HG03159 (cell line): Measurements from ENCODE around the gene RNGTT.
"Not testable (repeated sequence)": the region's sequence is repeated elsewhere in the genome, so short reads cannot be mapped to it uniquely, and the experiment has no call there.

Source experiments
- ATAC-seq: cut with Tn5 transposase; IDR thresholded peaks from one replicate; pipeline ENCODE4 v1.9.1; 2021; ENCODE audit warnings: mild to moderate bottlenecking, moderate library complexity; ENCODE audit not compliant: unreplicated experiment

Gene RNGTT

DNA sequence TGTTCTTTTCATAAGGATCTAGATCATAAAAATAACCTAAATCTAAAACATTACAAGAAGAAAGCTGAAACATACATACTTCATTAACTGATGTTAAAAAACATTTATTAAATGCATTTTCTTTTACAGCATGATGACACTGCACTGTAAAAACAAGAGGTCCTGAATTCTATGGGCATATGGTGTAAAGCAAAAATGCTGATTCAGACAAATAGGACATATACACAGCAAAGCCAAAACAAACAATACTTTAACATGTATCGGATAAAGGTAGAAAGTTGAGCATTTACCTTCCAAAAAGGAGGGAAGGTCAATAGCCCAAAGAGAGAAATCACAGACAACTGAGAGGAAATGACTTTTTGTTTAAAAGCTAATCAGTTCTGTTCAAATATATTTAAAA lies 221.5 kb downstream of the RNGTT start:
- ATAC-seq = no peak

DNA sequence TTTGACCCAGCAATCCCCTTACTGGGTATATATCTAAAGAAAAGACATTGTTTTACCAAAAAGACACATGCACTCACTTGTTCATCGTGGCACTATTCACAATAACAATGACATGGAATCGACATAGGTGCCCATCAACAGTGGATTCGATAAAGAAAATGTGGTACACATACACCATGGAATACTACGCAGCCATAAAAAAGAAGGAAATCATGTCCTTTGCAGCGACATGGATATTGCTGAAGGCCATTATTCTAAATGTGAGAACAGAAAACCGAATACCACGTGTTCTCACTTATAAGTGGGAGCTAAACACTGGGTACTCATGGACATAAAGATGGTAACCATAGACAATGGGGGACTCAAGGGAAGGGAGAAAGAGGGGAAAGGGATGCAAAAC lies 222.3 kb downstream of the RNGTT start:
- no peak for ATAC-seq

DNA sequence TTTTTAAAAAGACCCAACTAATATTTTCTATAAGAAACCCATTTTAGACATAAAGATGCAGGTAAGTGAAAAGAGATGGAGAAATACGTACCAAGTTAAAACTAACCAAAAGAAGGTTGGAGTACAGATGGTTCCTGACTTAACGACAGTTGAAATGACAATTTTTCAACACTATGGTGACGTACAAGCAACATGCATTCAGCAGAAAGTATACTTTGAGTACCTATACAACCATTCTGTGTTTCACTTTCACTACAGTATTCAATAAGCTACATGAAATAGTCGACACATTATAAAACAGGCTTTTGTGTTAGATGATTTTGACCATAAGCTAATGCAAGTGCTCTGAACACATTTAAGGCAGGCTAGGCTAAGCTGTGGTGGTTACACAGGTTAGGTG lies 228.9 kb downstream of the RNGTT start:
- ATAC-seq = no peak

DNA sequence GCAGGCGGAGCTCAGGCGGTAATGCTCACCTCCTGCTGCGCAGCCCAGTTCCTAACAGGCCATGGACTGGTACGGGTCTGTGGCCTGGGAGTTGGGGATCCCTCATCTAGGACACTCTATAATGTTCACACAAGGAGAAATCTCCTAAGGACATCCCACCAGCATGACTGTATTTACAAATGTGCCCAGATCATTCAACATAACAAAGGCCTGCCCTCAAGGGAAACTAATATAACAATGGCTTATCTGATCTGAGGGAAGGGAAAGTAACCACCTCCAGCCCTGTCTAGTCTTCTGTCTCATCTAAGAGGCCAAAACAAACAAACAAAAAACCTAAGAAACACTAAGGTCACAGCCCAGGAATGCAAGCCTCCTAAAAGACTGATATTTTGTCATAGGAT lies 232.8 kb downstream of the RNGTT start:
- no peak for ATAC-seq

DNA sequence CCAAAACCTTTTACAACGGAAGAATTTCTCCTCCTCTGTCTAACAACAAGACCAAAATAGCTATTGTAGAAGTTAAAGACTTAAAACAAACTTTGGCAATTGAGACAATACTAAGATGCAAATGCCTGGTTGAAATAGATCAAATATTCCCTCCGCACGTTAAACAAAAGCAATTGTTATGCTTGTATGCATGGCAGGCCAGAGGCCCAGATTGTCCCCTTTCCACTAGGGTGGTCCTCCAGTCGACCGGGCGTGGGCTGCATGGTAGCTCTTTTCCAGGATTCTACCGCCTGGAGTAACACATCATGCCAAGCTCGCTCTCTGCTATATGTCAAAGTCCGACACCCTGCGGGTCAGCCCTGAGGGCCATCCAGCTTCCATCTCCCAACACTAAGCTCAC lies 234.7 kb downstream of the RNGTT start:
- ATAC-seq = no peak

DNA sequence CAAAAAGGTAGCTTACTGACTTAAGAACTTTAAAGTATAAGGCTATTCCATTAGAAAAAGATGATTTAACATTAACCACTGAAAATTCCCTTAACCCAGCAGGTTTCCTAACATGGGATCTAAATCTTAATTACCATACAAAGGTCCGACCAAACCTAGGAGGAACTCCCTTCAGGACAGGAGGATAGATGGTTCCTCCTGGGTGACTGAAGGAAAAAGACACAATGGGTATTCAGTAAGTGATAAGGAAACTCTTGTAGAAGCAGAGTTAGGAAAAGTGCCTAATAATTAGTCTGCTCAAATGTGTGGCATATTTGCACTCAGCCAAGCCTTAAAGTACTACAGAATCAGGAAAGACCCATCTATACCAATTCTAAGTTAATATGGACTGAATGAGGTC lies 237.0 kb downstream of the RNGTT start:
- not testable (repeated sequence) for ATAC-seq

DNA sequence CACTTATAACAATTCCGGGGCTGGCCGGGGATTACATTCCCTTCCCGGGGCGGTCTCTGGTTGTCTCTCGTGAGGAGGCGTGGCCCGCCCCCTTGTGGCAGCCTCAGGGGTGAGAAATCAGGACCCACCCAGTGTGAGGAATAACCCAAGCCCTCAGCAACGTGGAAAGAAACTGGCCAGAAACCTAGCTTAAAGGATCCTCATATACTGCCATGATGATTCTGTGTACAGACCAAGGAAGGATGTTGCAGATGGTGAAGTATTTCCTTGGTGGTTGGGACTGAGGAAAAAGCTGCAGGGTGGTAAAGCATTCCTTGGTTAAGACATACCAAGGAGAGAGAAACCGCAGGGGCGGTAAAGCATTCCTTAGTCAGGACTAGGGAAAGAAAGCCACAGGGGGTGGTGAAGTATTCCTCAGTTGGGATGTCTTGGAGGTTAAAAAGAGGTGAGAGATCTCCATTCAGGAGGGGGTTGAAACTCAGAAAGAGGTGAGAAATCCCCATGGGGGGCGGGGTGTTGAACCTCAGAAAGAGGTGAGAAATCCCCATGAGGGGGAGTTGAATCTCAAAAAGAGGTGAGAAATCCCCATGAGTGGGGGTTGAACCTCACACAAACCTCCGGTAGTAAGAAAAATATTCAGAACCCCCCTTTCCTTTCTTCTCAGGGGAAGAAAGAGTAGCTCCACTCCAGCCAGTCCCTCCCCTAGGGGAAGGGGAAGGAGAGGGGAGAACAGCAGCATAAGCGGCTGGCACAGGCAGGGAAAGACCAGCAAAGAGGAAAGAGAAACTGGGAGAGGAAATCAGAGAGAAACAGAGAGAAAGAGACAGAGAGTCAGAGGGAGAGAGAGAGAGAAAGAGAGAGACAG lies 238.1 kb downstream of the RNGTT start:
- no peak for ATAC-seq

DNA sequence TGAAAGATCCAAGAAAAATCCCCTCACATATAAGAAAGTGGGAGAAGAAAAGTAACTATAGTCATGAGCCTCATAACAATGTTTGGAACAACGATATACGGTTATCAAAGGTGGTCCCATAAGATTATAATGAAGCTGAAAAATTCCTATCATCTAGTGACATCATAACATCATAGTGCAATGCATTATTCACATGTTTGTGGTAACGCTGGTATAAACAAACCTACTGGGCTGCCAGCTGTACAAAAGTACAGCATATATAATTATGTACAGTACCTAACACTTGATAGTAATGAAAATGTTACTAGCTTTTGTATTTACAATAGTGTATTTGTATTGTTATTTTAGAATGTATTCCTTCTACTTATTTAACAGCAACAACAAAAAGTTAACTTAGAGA lies 240.7 kb downstream of the RNGTT start:
- ATAC-seq = no peak

DNA sequence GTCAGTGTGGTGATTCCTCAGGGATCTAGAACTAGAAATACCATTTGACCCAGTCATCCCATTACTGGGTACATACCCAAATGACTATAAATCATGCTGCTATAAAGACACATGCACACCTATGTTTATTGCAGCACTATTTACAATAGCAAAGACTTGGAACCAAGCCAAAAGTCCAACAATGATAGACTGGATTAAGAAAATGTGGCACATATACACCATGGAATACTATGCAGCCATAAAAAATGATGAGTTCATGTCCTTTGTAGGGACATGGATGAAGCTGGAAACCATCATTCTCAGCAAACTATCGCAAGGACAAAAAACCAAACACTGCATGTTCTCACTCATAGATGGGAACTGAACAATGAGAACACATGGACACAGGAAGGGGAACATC lies 247.0 kb downstream of the RNGTT start:
- not testable (repeated sequence) for ATAC-seq

DNA sequence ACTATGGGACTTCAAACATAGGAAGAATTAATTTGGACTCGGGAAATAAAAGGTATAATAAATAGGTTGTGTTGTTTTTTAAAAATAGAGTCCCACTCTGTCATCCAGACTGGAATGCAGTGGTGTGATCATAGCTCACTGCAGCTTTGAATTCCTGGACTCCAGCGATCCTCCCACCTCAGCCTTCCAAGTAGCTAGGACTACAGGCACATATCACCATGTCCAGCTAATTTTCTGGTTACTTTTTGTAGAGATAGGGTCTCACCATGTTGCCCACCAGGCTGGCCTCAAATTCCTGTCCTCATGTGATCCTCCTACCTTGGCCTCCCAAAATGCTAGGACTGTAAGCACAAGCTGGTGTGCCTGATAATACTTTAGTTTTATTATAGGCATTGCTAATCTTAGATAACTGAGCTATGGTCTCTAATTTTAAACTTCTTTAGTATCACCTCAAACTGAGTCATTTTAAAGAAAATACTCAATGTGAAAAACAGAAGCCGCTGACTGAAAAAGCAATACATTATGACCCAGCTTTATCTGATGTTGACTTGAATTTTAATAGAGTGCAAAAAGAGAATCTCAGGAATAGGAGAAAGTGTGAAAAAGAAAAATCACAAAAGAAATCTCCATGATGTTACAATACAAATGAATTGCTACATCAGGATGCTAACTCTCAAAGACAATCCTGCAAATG lies 251.0 kb downstream of the RNGTT start:
- ATAC-seq = no peak

DNA sequence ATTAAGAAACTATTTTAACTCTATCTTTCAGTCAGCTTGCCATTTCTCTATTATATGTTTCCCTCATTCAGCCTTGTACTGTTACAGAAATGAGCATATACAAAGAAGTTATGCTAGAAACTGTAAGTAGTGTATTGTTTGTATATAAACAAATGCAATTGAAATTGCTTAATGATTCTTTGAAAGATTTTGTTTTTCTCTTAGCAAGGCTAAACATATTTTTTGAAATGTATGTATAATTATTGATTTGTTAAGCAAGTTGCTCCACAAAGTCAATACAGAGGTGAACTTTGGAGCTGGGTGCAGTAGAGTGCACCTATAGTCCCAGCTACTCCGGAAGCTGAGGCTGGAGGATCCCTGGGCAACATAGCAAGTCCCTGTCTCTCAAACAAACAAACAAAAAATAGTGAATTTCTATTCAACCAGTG lies 253.6 kb downstream of the RNGTT start:
- ATAC-seq = no peak

DNA sequence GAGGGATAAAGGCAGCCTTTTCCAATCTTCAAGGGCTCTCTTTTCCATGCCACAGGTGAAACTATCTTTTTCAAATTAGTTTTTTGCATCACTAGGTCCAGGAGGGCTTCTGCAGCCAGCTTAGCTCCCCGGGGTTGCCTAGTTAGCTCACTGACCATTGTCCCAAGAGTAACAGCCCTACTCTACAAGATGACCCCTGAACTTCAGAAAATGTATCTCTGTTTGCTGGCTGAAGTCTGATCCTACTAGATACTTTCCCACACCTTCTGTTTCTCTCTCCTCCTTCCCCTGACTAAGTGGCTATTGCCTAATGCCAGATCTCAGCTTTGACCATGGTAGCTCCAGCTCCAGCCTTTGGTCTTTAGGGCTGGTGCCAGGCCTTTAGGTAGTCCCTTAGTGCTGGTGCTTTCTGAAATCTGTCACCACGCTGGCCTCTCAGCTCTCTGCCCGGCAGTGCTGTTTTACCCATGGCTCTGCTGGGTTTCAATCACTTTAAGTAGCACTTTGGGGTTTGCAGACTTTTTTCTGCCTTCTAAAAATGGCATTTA lies 255.1 kb downstream of the RNGTT start:
- no peak for ATAC-seq

DNA sequence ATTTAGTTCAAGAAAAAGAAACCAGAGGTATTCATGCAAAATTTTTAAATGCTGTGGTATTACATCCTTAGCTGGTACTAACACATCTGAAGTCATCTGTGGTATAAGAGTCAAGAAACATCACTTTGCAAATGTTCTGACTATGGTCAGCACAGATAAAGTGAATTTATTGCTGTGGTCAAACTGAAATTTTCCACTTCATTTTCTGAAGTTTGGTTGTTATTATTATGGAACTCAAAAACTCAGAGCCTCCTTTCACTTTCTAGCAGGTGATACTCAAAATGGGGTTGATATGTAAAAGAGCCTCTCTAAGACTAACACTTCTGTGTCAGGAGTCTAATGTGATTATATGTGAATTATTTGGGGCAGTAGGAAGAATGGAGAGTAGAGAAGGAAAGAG lies 257.8 kb downstream of the RNGTT start:
- peak; percentile 88 for ATAC-seq

DNA sequence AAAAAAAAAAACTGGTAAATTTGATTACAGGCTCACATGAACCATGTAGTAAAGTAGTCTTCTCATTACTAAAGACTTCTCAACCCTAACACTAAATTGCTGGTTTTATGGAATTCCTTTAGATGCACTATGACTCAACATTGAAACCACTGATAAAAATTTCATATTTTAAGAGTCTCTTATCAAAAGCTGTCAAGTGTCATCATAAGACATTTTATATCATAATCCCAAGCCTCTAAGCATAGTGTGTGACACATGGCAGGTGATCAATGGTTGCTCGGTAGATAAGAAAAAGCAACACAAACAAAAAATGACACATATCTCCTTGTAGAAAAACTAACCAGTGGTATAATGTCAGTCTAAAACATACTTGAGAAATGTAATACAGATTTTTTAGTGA lies 258.4 kb downstream of the RNGTT start:
- no peak for ATAC-seq

DNA sequence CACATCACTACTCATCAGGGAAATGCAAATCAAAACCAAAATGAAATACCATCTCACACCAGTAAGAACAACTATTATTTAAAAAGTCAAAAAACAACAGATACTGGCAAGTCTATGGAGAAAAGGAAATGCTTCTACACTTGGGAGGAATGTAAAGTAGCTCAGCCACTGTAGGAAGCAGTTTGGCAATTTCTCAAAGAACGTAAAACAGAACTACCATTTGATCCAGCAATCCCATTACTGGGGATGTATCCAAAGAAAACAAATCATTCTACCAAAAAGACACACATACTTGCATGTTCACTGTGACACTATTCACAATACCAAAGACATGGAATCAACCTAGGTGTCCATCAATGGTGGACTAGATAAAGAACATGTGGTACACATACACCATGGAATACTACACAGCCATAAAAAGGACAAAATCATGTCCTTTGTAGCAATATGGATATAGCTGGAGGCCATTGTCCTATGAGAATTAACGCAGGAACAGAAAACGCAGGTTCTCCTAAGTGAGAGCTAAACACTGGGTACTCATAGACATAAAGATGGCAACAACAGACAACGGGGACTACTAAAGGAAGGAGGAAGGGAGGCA lies 260.4 kb downstream of the RNGTT start:
- no peak for ATAC-seq

DNA sequence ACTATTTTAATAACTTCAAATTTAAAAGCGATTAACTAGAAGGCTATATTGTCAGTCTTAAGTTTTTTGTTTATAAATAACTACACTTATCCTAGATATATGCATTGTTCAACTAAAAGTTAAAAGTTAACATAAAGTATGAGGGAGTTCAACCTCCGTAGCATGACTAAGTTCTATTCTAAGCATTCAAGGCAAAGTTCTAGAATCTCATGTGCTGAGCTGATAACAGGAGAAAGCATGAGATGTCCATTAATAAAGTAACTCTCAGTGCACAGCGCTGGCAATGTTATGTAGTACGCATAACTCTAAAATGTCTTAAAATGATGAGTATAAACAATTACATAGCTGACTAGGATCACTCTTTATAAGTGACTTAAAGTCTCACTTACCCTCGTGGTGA lies 264.8 kb downstream of the RNGTT start:
- no peak for ATAC-seq

DNA sequence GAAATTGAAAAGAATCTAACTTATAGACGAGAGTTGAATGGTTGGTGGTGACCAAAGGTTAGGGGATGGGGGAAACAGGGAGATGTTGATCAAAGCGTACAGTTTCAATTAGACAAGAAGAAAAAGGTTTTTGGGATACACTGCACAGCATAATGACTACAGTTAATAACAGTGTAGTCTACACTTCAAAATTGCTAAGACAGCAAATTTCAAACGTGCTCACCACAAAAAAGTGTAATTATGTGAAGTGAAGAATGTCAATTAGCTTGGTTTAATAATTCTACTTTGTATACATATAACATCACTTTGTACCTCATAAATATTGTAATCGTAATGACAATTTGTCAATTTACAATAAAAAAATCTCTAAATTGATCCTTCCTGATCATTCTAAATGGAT lies 267.5 kb downstream of the RNGTT start:
- ATAC-seq = no peak

DNA sequence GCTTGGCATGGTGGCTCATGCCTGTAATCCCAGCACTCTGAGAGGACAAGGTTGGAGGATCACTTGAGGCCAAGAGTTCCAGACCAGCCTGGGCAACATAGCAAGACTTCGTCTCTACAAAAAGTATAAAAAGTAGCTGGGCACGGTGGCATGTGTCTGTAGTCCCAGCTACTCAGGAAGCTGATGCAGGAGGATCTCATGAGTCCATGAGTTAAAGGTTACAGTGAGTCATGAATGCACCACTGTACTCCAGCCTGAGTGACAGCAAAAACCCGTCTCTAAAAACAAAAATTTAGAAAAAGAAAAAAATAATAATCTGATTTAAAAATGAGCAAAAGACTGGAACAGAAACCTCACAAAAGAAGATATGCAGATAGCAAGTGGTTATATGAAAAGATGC lies 279.7 kb downstream of the RNGTT start:
- ATAC-seq = no peak

DNA sequence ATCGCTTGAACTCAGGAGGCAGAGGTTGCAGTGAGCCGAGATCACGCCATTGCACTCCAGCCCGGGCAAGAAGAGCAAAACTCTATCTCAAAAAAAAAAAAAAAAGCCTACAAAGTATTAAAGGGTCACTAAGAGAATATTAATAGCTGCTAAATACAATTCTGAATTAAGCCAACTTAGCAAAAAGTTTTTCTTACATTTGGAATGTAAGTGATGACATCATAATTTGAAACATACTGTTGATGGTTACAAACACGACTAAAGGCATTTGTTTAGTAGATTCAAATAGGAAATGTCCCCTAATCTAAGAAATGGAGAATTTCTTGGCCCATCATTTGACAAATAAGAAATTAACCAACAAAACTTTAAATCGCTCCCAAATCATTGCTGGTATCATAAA lies 282.8 kb downstream of the RNGTT start:
- no peak for ATAC-seq

DNA sequence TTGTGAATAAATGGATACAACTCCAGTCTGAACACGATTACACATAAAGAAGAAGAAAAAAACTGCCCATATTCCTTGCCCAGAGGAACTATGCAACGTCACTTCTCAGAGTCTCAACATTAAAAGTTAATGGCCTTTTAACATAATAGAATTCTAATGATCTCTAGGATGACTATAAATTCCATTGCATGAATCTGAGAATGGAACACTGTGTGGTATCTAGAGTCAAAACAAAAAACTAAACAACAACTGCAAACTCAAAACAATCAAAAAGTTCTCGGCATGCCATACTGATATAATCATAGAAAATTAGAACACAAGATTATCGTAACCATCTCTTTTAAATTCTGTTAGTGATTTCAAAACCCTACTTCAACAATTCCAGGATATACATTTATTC lies 283.6 kb downstream of the RNGTT start:
- ATAC-seq = no peak

DNA sequence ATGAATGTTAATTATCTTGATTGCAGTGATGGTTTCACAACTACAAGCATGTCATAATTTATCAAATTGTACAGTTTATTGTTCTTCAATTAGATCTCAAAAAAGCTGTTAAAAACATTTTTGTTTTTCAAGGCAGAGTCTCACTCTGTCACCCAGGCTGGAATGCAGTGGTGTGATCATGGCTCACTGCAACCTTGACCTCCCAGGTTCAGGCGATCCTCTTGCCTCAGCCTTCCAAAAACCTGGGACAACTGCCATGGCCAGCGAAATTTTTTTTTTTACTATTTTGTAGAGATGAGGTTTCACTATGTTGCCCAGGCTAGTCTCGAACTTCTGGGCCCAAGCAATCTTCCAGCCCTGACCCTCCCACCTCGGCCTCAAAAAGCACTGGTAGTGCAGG lies 286.1 kb downstream of the RNGTT start:
- no peak for ATAC-seq

DNA sequence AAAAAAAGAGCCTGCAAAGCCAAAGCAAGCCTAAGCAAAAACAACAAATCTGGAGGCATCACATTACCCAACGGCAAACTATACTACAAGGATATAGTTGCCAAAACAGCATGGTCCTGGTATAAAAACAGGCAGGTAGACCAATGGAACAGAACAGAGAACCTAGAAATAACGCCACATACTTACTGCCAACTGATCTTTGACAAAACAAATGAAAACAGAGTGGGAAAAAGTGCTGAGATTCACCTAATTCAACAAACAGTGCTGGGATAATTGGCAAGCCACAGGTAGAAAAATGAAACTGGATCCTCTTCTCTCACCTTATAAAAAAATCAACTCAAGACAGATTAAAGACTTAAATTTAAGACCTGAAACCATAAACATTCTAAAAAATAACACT lies 291.8 kb downstream of the RNGTT start:
- ATAC-seq = no peak
